ENCODE results near the gene RPS6KA5. TPM values are rescaled to one million over a fixed set of nuclear protein-coding genes. Genes with fewer than 3 reads are reported as not detected.

The RPS6KA5 gene
- total and polyA plus RNA-seq, 9 of the 15 experiments (the other 6 are each of a cell fraction or from before 2014, with no cell fraction given): 0.88 to 7.7 (median 4.7) TPM

- TF ChIP-seq STAT6 (CRISPR knock-in tag; IDR thresholded peaks at IDR 0.05) (no peak), STAT5B (CRISPR knock-in tag; IDR thresholded peaks at IDR 0.05) (no peak)
These were observed 245.5 kb downstream of the RPS6KA5 start (continued) for GRCh38 chr14:90814806-90815571.

- no TSS peak for BruUV-seq (replicated peaks)
- Histone ChIP-seq H3K4me1 (replicated peaks in 1 of 2; ENCODE audit: control insufficient read depth in 2 of 2, insufficient read depth in 2 of 2, low read length in 2 of 2) (peaks cover 36 to 37% of the 10 kb centered on the region in 2 experiments), H4K20me1 (replicated peaks; ENCODE audit: control insufficient read depth, insufficient read depth, low read length) (no peaks in the 10 kb centered on the region), H3K9me3 (replicated peaks; ENCODE audit: control insufficient read depth, insufficient read depth, low read depth, low read length) (no peaks in the 10 kb centered on the region), H3K4me3 (no peak overlapping the region; the same call in 1 of the 2 replicates), H3K36me3 (ENCODE audit: control insufficient read depth, insufficient read depth, low read length) (peaks cover 5% of the 10 kb centered on the region; the same call in 1 of the 3 replicates), H3K4me2 (ENCODE audit: insufficient read depth, low read length) (no peak overlapping the region), H3K27ac (ENCODE audit: extremely low read depth, low read depth, low read length) (no peak overlapping the region), H3K9ac (ENCODE audit: insufficient read depth in 1 of 2, low read depth in 2 of 2, low read length in 2 of 2) (no peak overlapping the region), H3K27me3 (ENCODE audit: control insufficient read depth in 2 of 2, insufficient read depth in 2 of 2, low read length in 2 of 2) (no peaks in the 10 kb centered on the region), H2AFZ (ENCODE audit: low read depth, low read length) (no peak overlapping the region), H3K79me2 (ENCODE audit: control insufficient read depth, insufficient read depth, low read length) (peaks cover 76% of the 10 kb centered on the region), H3K9me1 (ENCODE audit: control insufficient read depth, insufficient read depth, low read length) (no peaks in the 10 kb centered on the region)
- DNase-seq (ENCODE audit: extremely low read depth in 1 of 4, low spot score in 3 of 4): no peak
- ChIA-PET POLR2A (interaction anchor here (1.6 kb wide), 1 partner anchor 18 kb away, joined by 6 read pairs; no protein-coding TSS in a partner anchor), CTCF (ENCODE audit: low intra/inter-chr PET ratio) (no interaction called here)
- FAIRE-seq: peak; percentile 69
- ATAC-seq: no peak
- 44% methylated on average over 2 of the region's 5 CpGs for WGBS (ENCODE audit: insufficient coverage, low coverage, missing lambda C conversion rate)
- intact Hi-C loops (cut with micrococcal nuclease): no loop called here
- in situ Hi-C loops (cut with MboI): no loop called here
- TF ChIP-seq GTF3C2 (IDR thresholded peaks at IDR 0.05; ENCODE audit: borderline replicate concordance, extremely low read depth, insufficient read length) (no peak), ZNF121 (CRISPR knock-in tag; conservative IDR thresholded peaks at IDR 0.05) (peak; percentile 51; the same call in 1 of the 2 replicates), RBM25 (IDR thresholded peaks at IDR 0.05; ENCODE audit: low read depth, low read length, severe bottlenecking) (peak; percentile 42)
These were observed 247.0 kb downstream of the RPS6KA5 start for GRCh38 chr14:90813442-90813841.
